Right lobe of liver (tissue), 6 donors: ENCODE measurements around the gene FRZB. TPM values are rescaled to one million over a fixed set of nuclear protein-coding genes. Genes with fewer than 3 reads are reported as not detected.

Experiments
- ATAC-seq, 4 donors: fragments of 200-7000 bp; cut with Tn5 transposase; one replicate each; pipeline ENCODE4 v1.9.1; 2020; ENCODE audit warnings: mild to moderate bottlenecking in 4 of 4, moderate library complexity in 4 of 4
- DNase-seq, 3 donors: peaks; one replicate each; pipeline ENCODE4 v3.0.0-alpha.2; 2020
- H3K27ac ChIP-seq, 3 donors: fragments of 200-600 bp; one replicate each; pipeline ENCODE4 v1.8.0; 2022
- H3K27me3 ChIP-seq, 2 donors: fragments of 200-600 bp; one replicate each; pipeline ENCODE4 v1.8.0; 2022
- H3K36me3 ChIP-seq, 4 donors: fragments of 200-600 bp; sonication (generic) in 1 of 4; one replicate each; pipeline versions ENCODE4 v1.5.1 to v1.8.0; 2017 to 2022; ENCODE audit warnings: control low read depth in 1 of 4
- H3K4me1 ChIP-seq, 4 donors: fragments of 200-600 bp; sonication (generic) in 1 of 4; one replicate each; pipeline versions ENCODE4 v1.5.1 to v1.8.0; 2017 to 2022; ENCODE audit warnings: control low read depth in 1 of 4
- H3K4me3 ChIP-seq, 3 donors: fragments of 200-600 bp; one replicate each; pipeline ENCODE4 v1.8.0; 2022
- H3K9me3 ChIP-seq, 4 donors: fragments of 200-600 bp; sonication (generic) in 1 of 4; one replicate each; pipeline versions ENCODE4 v1.5.1 to v1.8.0; 2017 to 2022; ENCODE audit warnings: control low read depth in 1 of 4
- CTCF ChIP-seq, 4 donors: fragments of 200-600 bp in 3 of 4; fragments of 450-650 bp in 1 of 4; IDR thresholded peaks; one replicate each; pipeline versions ENCODE4 v1.5.1 to v1.8.0; 2016 to 2022; ENCODE audit warnings: antibody characterized with exemption in 4 of 4, mild to moderate bottlenecking in 2 of 4
- POLR2A ChIP-seq: fragments of 450-650 bp; IDR thresholded peaks from one replicate; pipeline ENCODE4 v1.6.1; 2017; ENCODE audit warnings: antibody characterized with exemption, mild to moderate bottlenecking
- WGBS: methylation state at CpG from one replicate; pipeline ENCODE4 v1.1.6; 2018; ENCODE audit warnings: low coverage, low lambda C conversion rate; ENCODE audit not compliant: insufficient coverage; ENCODE audit errors: missing lambda C conversion rate; 5-methylcytosine and 5-hydroxymethylcytosine counted together
- intact Hi-C, 2 donors: fragments of 100-400 bp; cut with DNase I; formaldehyde crosslinking; loops; one replicate each; pipeline versions ENCODE4 v1.11.2 to v1.14.1; 2022
- total RNA-seq, 6 experiments: library from RNA; depleted of rRNA in 2 of 6; stranded (reverse); fragments of >200 nt in 2 of 6; fragmentation: NEBNext Ultra II Directional in 3 of 6; extraction: Animal tissue kit (Norgen Biotek cat#: 25700) in 3 of 6; gene quantifications; one replicate each; pipeline versions ENCODE4 v1.1.0 to v1.2.4, GENCODE V29; 2016 to 2023
- donor health status: DM: no; HTN: yes; CAD: no.
- donor health status: DM: no; HTN: no; CAD: no.
- donor health status: DM: no; HTN: no; CAD: no.
- donor health status: DM: no; HTN: yes; CAD: no.
- donor health status: DM: no; HTN: yes; CAD: no.

FRZB gene
- total RNA-seq, 6 experiments from 2014 or later = 0.14 to 0.93 (median 0.59) TPM

DNA sequence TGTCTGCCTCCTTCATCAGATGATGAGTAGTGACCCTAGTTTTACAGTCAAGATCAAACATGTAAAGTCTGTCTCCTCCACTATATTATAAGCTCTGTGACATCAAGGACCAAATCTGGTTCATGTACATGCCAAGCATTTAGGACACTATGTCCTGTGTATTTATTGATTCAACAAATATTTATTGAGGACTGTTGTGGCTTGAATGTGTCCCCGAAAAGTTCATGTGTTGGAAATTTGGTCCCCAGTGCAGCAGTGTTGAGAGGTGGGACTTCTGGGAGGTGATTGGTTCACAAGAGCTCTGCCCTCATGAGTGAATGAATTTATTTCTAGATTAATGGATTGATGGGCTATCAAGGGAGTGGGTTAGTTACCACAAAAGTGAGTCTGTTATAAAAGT lies 46.6 kb upstream of the FRZB start:
- DNase-seq (no peak), ATAC-seq (peak; percentile 31 to 86 (median 75))
- Histone ChIP-seq H3K4me3 (peak overlapping the region in 2 of 3 donors; percentile 46 to 50), H3K9me3 (no peaks in the 10 kb centered on the region), H3K4me1 (peaks cover 0 to 29% (median 3%) of the 10 kb centered on the region in 4 donors), H3K36me3 (no peaks in the 10 kb centered on the region), H3K27me3 (no peaks in the 10 kb centered on the region), H3K27ac (peak overlapping the region in 2 of 3 donors; percentile 57 to 72)
- no peak for TF ChIP-seq CTCF (IDR thresholded peaks at IDR 0.05)
- no peak for TF ChIP-seq POLR2A
- intact Hi-C loops = no loop called here
- 33% methylated on average over 1 of the region's 1 CpG for WGBS

GRCh38 chr2:182912518-182912915 lies 46.1 kb upstream of the FRZB start:
- TF ChIP-seq POLR2A = no peak
- TF ChIP-seq CTCF (IDR thresholded peaks at IDR 0.05) = no peak
- Histone ChIP-seq H3K27ac (peak overlapping the region in 2 of 3 donors; percentile 57 to 72), H3K9me3 (no peaks in the 10 kb centered on the region), H3K36me3 (no peaks in the 10 kb centered on the region), H3K27me3 (no peaks in the 10 kb centered on the region), H3K4me3 (no peak overlapping the region), H3K4me1 (peaks cover 0 to 29% (median 3%) of the 10 kb centered on the region in 4 donors)
- ATAC-seq (no peak), DNase-seq (no peak)
- intact Hi-C loops = no loop called here
- WGBS = 51% methylated on average over 3 of the region's 3 CpGs

- 20% methylated on average over 2 of the region's 2 CpGs for WGBS
- DNase-seq (no peak), ATAC-seq (peak; percentile 39 to 74 (median 44))
- H3K27ac ChIP-seq = peak overlapping the region in 2 of 3 donors; percentile 57 to 72
- no peak overlapping the region for H3K4me3 ChIP-seq
- no peaks in the 10 kb centered on the region for H3K27me3 ChIP-seq
- no peak for TF ChIP-seq POLR2A
- no peak for TF ChIP-seq CTCF (IDR thresholded peaks at IDR 0.05)
- no peaks in the 10 kb centered on the region for H3K36me3 ChIP-seq
- H3K4me1 ChIP-seq = peaks cover 0 to 29% (median 3%) of the 10 kb centered on the region in 4 donors
- H3K9me3 ChIP-seq = no peaks in the 10 kb centered on the region
- intact Hi-C loops = no loop called here
These were observed 45.5 kb upstream of the FRZB start for GRCh38 chr2:182911813-182912517.

- 100% methylated on average over 1 of the region's 1 CpG for WGBS
- no peaks in the 10 kb centered on the region for H3K27me3 ChIP-seq
- peak overlapping the region in 1 of 3 donors; percentile 72 for H3K27ac ChIP-seq
- intact Hi-C loops = no loop called here
- no peaks in the 10 kb centered on the region for H3K36me3 ChIP-seq
- no peaks in the 10 kb centered on the region for H3K9me3 ChIP-seq
- no peak overlapping the region for H3K4me3 ChIP-seq
- H3K4me1 ChIP-seq = peaks cover 0 to 24% (median 3%) of the 10 kb centered on the region in 4 donors
- no peak for DNase-seq
- peak in 1 of 4 donors; percentile 39 for ATAC-seq
- no peak for TF ChIP-seq POLR2A
- TF ChIP-seq CTCF (IDR thresholded peaks at IDR 0.05) = no peak
These were observed 44.5 kb upstream of the FRZB start for GRCh38 chr2:182910965-182911364.
